IMR-90 (cell line): ENCODE measurements around the gene SGSH. TPM values are rescaled to one million over a fixed set of nuclear protein-coding genes. Genes with fewer than 3 reads are reported as not detected.

Experiments
- ATAC-seq: fragments of 200-7000 bp; cut with Tn5 transposase; 2 replicates; pipeline ENCODE4 v1.9.1; 2020; ENCODE audit warnings: low read depth, mild to moderate bottlenecking, moderate library complexity
- BruUV-seq: library from RNA; stranded (reverse); fragments of 400-500 nt; replicated peaks from 2 replicates; lab custom pipeline; 2021; lab: Mats Ljungman, UMichigan
- CTCF ChIA-PET: fragments of 300-600 bp; formaldehyde crosslinking; extraction: SDS; loops from one replicate; lab custom pipeline; 2021; ENCODE audit warnings: antibody characterized with exemption; lab: Yijun Ruan, JAX
- POLR2A ChIA-PET: fragments of 300-600 bp; sonication (Branson Sonifier 250); formaldehyde crosslinking; loops from one replicate; lab custom pipeline; 2022; ENCODE audit warnings: antibody characterized with exemption; ENCODE audit not compliant: unreplicated experiment; lab: Charles Lee
- DNase-seq: peaks from one replicate; pipeline ENCODE4 v3.0.0; 2013
- H2AFZ ChIP-seq: replicated peaks from 2 replicates; pipeline ENCODE3; 2013; ENCODE audit warnings: low read length, mild to moderate bottlenecking; ENCODE audit not compliant: poor library complexity
- H2AK5ac ChIP-seq: 2 replicates; pipeline ENCODE4 v1.6.1; 2013; ENCODE audit warnings: low read depth, low read length, inconsistent platforms
- H2AK9ac ChIP-seq: replicated peaks from 2 replicates; pipeline ENCODE3; 2013; ENCODE audit warnings: mild to moderate bottlenecking, low read depth, low read length, moderate library complexity; ENCODE audit not compliant: poor library complexity
- H2BK120ac ChIP-seq: 2 replicates; pipeline ENCODE4 v1.6.1; 2013; ENCODE audit warnings: low read depth, low read length, inconsistent platforms
- H2BK15ac ChIP-seq: 3 replicates; pipeline ENCODE4 v1.6.1; 2013; ENCODE audit warnings: low read depth, low read length, inconsistent platforms
- H2BK20ac ChIP-seq: 2 replicates; pipeline ENCODE4 v1.6.1; 2013; ENCODE audit warnings: low read depth, mild to moderate bottlenecking, inconsistent platforms, low read length, moderate library complexity
- H2BK5ac ChIP-seq: 2 replicates; pipeline ENCODE4 v1.6.1; 2013; ENCODE audit warnings: mild to moderate bottlenecking, low read depth, low read length, inconsistent platforms; ENCODE audit not compliant: poor library complexity, severe bottlenecking
- H3K14ac ChIP-seq: replicated peaks from 2 replicates; pipeline ENCODE4 v1.6.1; 2013; ENCODE audit warnings: low read depth, low read length, inconsistent platforms
- H3K18ac ChIP-seq: 2 replicates; pipeline ENCODE4 v1.6.1; 2013; ENCODE audit warnings: low read depth, low read length, control low read depth
- H3K23ac ChIP-seq: 2 replicates; pipeline ENCODE4 v1.6.1; 2013; ENCODE audit warnings: low read depth, low read length, inconsistent platforms
- H3K27ac ChIP-seq: 2 replicates; pipeline ENCODE4 v1.5.1; 2013; ENCODE audit warnings: mild to moderate bottlenecking, control low read depth, low read length; ENCODE audit not compliant: insufficient read depth
- H3K27me3 ChIP-seq: 2 replicates; pipeline ENCODE4 v1.6.1; 2013; ENCODE audit warnings: low read length; ENCODE audit not compliant: control insufficient read depth, insufficient read depth
- H3K36me3 ChIP-seq: 2 replicates; pipeline ENCODE4 v1.6.1; 2013; ENCODE audit warnings: low read length, mixed read lengths; ENCODE audit not compliant: control insufficient read depth, insufficient read depth
- H3K4ac ChIP-seq: 2 replicates; pipeline ENCODE4 v1.6.1; 2013; ENCODE audit warnings: low read depth, low read length, inconsistent platforms
- H3K4me1 ChIP-seq: 2 replicates; pipeline ENCODE4 v1.6.1; 2013; ENCODE audit warnings: low read length, mixed read lengths; ENCODE audit not compliant: control insufficient read depth, insufficient read depth
- H3K4me2 ChIP-seq: 2 replicates; pipeline ENCODE4 v1.6.1; 2013; ENCODE audit warnings: low read depth, mild to moderate bottlenecking, control low read depth, low read length, moderate library complexity
- H3K4me3 ChIP-seq: 2 replicates; pipeline ENCODE4 v1.5.1; 2013; ENCODE audit warnings: low read depth, mild to moderate bottlenecking, control low read depth, low read length, moderate library complexity; ENCODE audit not compliant: insufficient read depth
- H3K56ac ChIP-seq: 2 replicates; pipeline ENCODE4 v1.6.1; 2013; ENCODE audit warnings: low read length, inconsistent platforms; ENCODE audit not compliant: insufficient read depth; ENCODE audit errors: extremely low read depth
- H3K79me1 ChIP-seq, 2 experiments: 2 replicates each; pipeline ENCODE4 v1.6.1; 2013; ENCODE audit warnings: low read length in 2 of 2, inconsistent platforms in 1 of 2, low read depth in 1 of 2
- H3K9ac ChIP-seq: 2 replicates; pipeline ENCODE4 v1.6.1; 2013; ENCODE audit warnings: low read depth, low read length, control low read depth
- H3K9me1 ChIP-seq: 2 replicates; pipeline ENCODE4 v1.6.1; 2013; ENCODE audit warnings: low read length, inconsistent platforms; ENCODE audit not compliant: insufficient read depth
- H3K9me3 ChIP-seq: 2 replicates; pipeline ENCODE4 v1.6.1; 2013; ENCODE audit warnings: low read length; ENCODE audit not compliant: control insufficient read depth, insufficient read depth
- H4K20me1 ChIP-seq: 2 replicates; pipeline ENCODE4 v1.6.1; 2013; ENCODE audit warnings: low read length, inconsistent platforms; ENCODE audit not compliant: insufficient read depth
- H4K5ac ChIP-seq: 2 replicates; pipeline ENCODE4 v1.6.1; 2013; ENCODE audit warnings: mild to moderate bottlenecking, low read depth, low read length, control low read depth
- H4K8ac ChIP-seq, 2 experiments: 2 replicates each; pipeline ENCODE4 v1.6.1; 2013; ENCODE audit warnings: low read depth in 2 of 2, low read length in 2 of 2, control low read depth in 1 of 2, inconsistent platforms in 1 of 2
- H4K91ac ChIP-seq: 2 replicates; pipeline ENCODE4 v1.6.1; 2013; ENCODE audit warnings: low read depth, low read length, inconsistent platforms; ENCODE audit not compliant: insufficient read depth
- BHLHE40 ChIP-seq: fragments of 150-350 bp; IDR thresholded peaks from 2 replicates; pipeline ENCODE4 v1.6.1; 2016; ENCODE audit warnings: mild to moderate bottlenecking, low read depth, low read length
- RAD21 ChIP-seq: IDR thresholded peaks from 2 replicates; pipeline ENCODE4 v1.6.1; 2012; ENCODE audit warnings: low read length, improper control_type of control experiment
- WGBS, 2 experiments: methylation state at CpG; one replicate each; pipeline versions ENCODE4 v1.1.5 to v1.1.7; 2013; ENCODE audit warnings: missing lambda C conversion rate in 2 of 2; ENCODE audit not compliant: insufficient read length in 1 of 2; ENCODE audit errors: extremely low coverage in 2 of 2; 5-methylcytosine and 5-hydroxymethylcytosine counted together
- dilution Hi-C: fragments of 300-500 bp; cut with HindIII; formaldehyde crosslinking; loops from one replicate; pipeline ENCODE4 v1.14.3; 2018; ENCODE audit warnings: low sequenced_read_pairs; ENCODE audit not compliant: unreplicated experiment
- in situ Hi-C: fragments of 300-500 bp; cut with MboI; formaldehyde crosslinking; loops from 3 replicates; pipeline ENCODE4 v1.14.3; 2019; ENCODE audit warnings: low sequenced_read_pairs, inconsistent platforms, mixed read lengths
- intact Hi-C: fragments of 100-400 bp; cut with micrococcal nuclease; formaldehyde crosslinking; loops from 2 replicates; pipeline ENCODE4 v1.10.0; 2022
- polyA plus RNA-seq, 3 experiments: library from polyadenylated mRNA; depleted of rRNA; stranded (reverse); fragments of >200 nt; gene quantifications; 2 replicates each; pipeline ENCODE4 v1.2.3, GENCODE V29; 2012; ENCODE audit warnings: low replicate concordance in 1 of 3
- total RNA-seq: library from RNA; depleted of rRNA; stranded (reverse); fragments of >200 nt; gene quantifications from 2 replicates; pipeline ENCODE4 v1.2.3, GENCODE V29; 2012

SGSH gene
- total and polyA plus RNA-seq, 2 of the 4 experiments (the other 2 are of a cell fraction), result 3.0 to 41.5 TPM

- H2AK9ac ChIP-seq, result no peak overlapping the region
- H3K4ac ChIP-seq, result peak overlapping the region; percentile 76
- no peak overlapping the region for H2AK5ac ChIP-seq
- H4K5ac ChIP-seq, result no peak overlapping the region
- dilution Hi-C loops, result no loop called here
- peak overlapping the region; percentile 91 for H2BK5ac ChIP-seq
- peaks cover 16% of the 10 kb centered on the region for H3K36me3 ChIP-seq
- H3K4me3 ChIP-seq, result no peak overlapping the region
- H3K4me1 ChIP-seq, result peaks cover 11% of the 10 kb centered on the region
- H3K9ac ChIP-seq, result no peak overlapping the region
- H3K4me2 ChIP-seq, result no peak overlapping the region
- H3K56ac ChIP-seq, result no peak overlapping the region
- peak overlapping the region; percentile 84 for H2BK20ac ChIP-seq
- peaks cover 6% of the 10 kb centered on the region; the same call in 1 of the 2 replicates for H3K9me1 ChIP-seq
- no peak overlapping the region for H3K23ac ChIP-seq
- in situ Hi-C loops, result no loop called here
- CTCF ChIA-PET, result no interaction called here
- peak overlapping the region; percentile 95; the same call in 1 of the 2 replicates for H2BK120ac ChIP-seq
- H3K27ac ChIP-seq, result peak overlapping the region; percentile 97; the same call in 1 of the 2 replicates
- H2AFZ ChIP-seq, result no peak overlapping the region
- WGBS, 2 experiments, result no CpG with 5 or more reads among the region's 5 CpGs
- TF ChIP-seq BHLHE40 (no peak), RAD21 (no peak)
- intact Hi-C loops, result loop anchor here (10.0 kb wide), 1 partner anchor 171 kb away; no protein-coding TSS in a partner anchor
- H3K79me1 ChIP-seq, result peaks cover 0 to under 1% of the 10 kb centered on the region in 2 experiments; a peak in 1 of 4 replicates
- H4K8ac ChIP-seq, result 0 out of 4 replicates have a peak overlapping the region, but pooled peaks of 1 of the 2 experiments have one; percentile 19
- H4K91ac ChIP-seq, result no peak overlapping the region
- H3K14ac ChIP-seq, result 0 out of 2 replicates have a peak overlapping the region, but pooled peaks have one; percentile 4
- no peaks in the 10 kb centered on the region for H3K9me3 ChIP-seq
- ATAC-seq (no peak), DNase-seq (no peak)
- H3K27me3 ChIP-seq, result no peaks in the 10 kb centered on the region
- H3K18ac ChIP-seq, result 0 out of 2 replicates have a peak overlapping the region, but pooled peaks have one; percentile 24
- no TSS peak for BruUV-seq
- POLR2A ChIA-PET, result no interaction called here
- H2BK15ac ChIP-seq, result 0 out of 3 replicates have a peak overlapping the region, but pooled peaks have one; percentile 20
- H4K20me1 ChIP-seq, result no peaks in the 10 kb centered on the region
Measured at GRCh38 chr17:80256034-80256350, 35.9 kb upstream of the SGSH start.
